HL-60 (cell line): ENCODE measurements around the gene SLC22A4.

Source experiments
- CTCF ChIP-seq: IDR thresholded peaks from one replicate; pipeline ENCODE4 v1.5.1; 2011; ENCODE audit warnings: low read length, control low read depth, inconsistent platforms; ENCODE audit not compliant: insufficient read depth
- POLR2AphosphoS5 ChIP-seq: IDR thresholded peaks from 2 replicates; pipeline ENCODE4 v1.6.1; 2012; ENCODE audit warnings: low read depth

- TF ChIP-seq CTCF (no peak), POLR2AphosphoS5 (no peak)
These were observed 12.2 kb upstream of the SLC22A4 start for GRCh38 chr5:132281856-132282614.
